Left ventricle myocardium inferior (tissue), 1 donor: ENCODE data around the gene KLHL40. TPM values are rescaled to one million over a fixed set of nuclear protein-coding genes. Genes with fewer than 3 reads are reported as not detected.
A peak's percentile ranks its signal among the peaks of the same experiment; 100 is the strongest.

Experiments used
- DNase-seq: peaks from one replicate; pipeline ENCODE4 v3.0.0-alpha.2; 2020
- H3K27ac ChIP-seq: fragments of 200-600 bp; replicated peaks from 2 replicates; pipeline ENCODE4 v1.8.0; 2021
- H3K27me3 ChIP-seq: fragments of 200-600 bp; 2 replicates; pipeline ENCODE4 v1.8.0; 2021; ENCODE audit warnings: low read depth
- H3K36me3 ChIP-seq: fragments of 200-600 bp; 2 replicates; pipeline ENCODE4 v1.8.0; 2021
- H3K4me1 ChIP-seq: fragments of 200-600 bp; 2 replicates; pipeline ENCODE4 v1.8.0; 2021
- H3K4me3 ChIP-seq: fragments of 200-600 bp; 2 replicates; pipeline ENCODE4 v1.8.0; 2021; ENCODE audit warnings: mild to moderate bottlenecking, moderate library complexity
- H3K9me3 ChIP-seq: fragments of 200-600 bp; replicated peaks from 2 replicates; pipeline ENCODE4 v1.8.0; 2021
- intact Hi-C: fragments of 100-400 bp; cut with micrococcal nuclease; formaldehyde crosslinking; loops from one replicate; pipeline ENCODE4 v1.11.0; 2022
- total RNA-seq: library from RNA; stranded (reverse); fragmentation: NEBNext Ultra II Directional; extraction: Animal tissue kit (Norgen Biotek cat#: 25700); gene quantifications from one replicate; pipeline ENCODE4 v1.2.1, GENCODE V29; 2021
- TF ChIP-seq, protein P1 (sequence below): fragments of 200-600 bp; IDR thresholded peaks from 2 replicates; pipeline ENCODE4 v1.8.0; 2021; ENCODE audit warnings: antibody characterized with exemption, mild to moderate bottlenecking, borderline replicate concordance
- donor health status: DM: no; HTN: yes; CAD: no; lungs with severe emphysema.

The KLHL40 gene
- total RNA-seq, 1 donor from 2014 or later: 0.22 TPM

DNA sequence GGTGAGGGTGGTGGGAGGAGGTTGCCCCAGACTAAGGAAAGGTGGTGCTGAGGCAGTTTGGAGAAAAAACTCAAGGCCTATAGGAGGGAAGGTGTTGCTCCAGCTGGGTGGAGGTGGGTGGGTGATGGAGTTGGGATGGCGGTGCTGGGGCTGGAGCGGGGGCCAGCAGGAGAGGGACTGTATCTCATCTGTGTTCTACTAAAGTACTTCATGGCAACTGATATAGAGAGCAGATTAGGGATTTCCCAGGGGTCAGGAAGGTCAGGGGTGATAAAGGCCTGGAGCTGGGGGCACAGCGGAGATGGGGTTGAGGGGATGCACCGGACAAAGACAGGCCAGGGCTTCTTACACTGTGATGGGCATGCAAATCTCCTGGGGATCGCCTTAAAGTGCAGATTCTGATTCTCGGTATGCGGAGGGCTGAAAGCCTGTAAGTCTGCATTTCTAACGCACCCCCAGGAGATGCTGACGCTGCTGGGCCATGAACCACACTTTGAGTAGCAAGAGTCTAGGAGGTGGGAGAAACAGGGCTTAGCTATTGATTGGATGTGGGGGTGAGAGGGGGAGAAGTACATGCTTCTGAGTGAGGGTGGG is 4.2 kb downstream of the KLHL40 start:
- peaks cover 23% of the 10 kb centered on the region for H3K27me3 ChIP-seq
- intact Hi-C loops: no loop called here
- H3K36me3 ChIP-seq: no peaks in the 10 kb centered on the region
- peaks cover 20% of the 10 kb centered on the region for H3K4me1 ChIP-seq
- no peak overlapping the region for H3K4me3 ChIP-seq
- no peak overlapping the region for H3K27ac ChIP-seq
- H3K9me3 ChIP-seq: no peaks in the 10 kb centered on the region
- DNase-seq: peak; percentile 3
- TF ChIP-seq, protein P1, sequence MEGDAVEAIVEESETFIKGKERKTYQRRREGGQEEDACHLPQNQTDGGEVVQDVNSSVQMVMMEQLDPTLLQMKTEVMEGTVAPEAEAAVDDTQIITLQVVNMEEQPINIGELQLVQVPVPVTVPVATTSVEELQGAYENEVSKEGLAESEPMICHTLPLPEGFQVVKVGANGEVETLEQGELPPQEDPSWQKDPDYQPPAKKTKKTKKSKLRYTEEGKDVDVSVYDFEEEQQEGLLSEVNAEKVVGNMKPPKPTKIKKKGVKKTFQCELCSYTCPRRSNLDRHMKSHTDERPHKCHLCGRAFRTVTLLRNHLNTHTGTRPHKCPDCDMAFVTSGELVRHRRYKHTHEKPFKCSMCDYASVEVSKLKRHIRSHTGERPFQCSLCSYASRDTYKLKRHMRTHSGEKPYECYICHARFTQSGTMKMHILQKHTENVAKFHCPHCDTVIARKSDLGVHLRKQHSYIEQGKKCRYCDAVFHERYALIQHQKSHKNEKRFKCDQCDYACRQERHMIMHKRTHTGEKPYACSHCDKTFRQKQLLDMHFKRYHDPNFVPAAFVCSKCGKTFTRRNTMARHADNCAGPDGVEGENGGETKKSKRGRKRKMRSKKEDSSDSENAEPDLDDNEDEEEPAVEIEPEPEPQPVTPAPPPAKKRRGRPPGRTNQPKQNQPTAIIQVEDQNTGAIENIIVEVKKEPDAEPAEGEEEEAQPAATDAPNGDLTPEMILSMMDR: no peak

DNA sequence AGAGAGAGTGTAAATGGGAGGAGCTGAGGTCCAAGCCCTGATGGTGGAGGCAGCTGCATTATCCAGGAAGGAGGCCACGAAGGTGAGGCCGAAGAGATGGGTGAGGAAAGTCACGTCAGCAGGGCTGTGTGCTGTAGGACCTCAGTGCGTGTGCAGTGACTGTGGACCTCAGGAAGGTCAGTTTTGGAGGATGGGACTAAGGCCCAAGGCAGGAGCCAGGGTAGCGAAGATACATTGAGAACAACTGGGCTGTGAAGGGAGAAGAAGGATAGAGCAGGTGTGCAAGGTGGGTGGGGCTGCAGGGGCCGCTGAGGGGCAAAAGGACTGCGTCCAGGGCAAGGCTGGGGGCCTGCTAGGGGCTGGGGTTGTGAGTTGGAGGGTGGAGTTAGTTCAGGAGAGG is 4.9 kb downstream of the KLHL40 start:
- H3K4me1 ChIP-seq: peaks cover 14% of the 10 kb centered on the region
- DNase-seq: peak; percentile 2
- H3K27ac ChIP-seq: no peak overlapping the region
- no peaks in the 10 kb centered on the region for H3K36me3 ChIP-seq
- no peak overlapping the region for H3K4me3 ChIP-seq
- no peaks in the 10 kb centered on the region for H3K9me3 ChIP-seq
- TF ChIP-seq, protein P1: no peak
- intact Hi-C loops: no loop called here
- H3K27me3 ChIP-seq: peaks cover 18% of the 10 kb centered on the region

DNA sequence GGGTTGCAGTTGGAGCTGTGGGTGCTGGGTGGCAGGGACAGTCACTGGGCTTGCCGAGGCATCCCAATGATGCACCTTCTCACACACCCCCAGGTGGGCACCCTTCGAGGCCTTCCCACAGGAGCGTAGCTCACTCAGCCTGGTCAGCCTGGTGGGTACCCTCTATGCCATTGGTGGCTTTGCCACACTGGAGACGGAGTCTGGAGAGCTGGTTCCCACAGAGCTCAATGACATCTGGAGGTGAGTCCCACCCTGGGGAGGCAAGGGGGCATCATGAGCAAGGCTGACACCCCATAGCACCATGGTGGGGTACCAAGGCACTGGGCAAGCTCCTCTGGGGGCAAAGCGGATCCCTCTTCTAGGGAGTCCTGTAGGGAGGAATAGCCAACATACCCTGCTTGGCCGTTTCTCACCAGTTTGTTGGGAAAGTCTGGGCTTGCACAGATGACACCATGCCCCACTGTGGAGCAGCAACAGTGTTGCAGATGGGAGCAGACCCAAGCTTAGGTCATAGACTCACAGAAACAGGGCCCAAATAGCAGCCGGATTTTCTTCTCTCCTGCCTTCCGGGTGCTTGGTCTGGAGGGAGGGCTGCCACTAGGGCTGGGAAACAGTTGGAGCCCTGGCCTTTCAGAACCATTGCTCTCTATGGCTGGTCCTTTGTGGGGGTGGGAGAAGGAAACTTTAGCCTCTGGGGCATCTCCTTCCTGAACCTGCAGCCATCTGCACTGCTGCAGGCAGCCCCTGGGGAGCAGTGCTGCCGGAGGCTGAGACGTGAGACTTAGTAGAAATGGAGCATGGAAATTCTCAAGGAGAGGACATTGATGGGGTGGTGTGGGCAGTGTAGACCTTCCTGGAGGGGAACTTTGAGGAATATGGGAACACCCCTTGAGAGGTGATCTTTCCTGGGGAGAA is 5.7 kb downstream of the KLHL40 start:
- H3K4me3 ChIP-seq: no peak overlapping the region
- DNase-seq: peak; percentile 6
- peaks cover 5% of the 10 kb centered on the region for H3K4me1 ChIP-seq
- peak overlapping the region; percentile 16 for H3K27ac ChIP-seq
- intact Hi-C loops: no loop called here
- TF ChIP-seq, protein P1: no peak
- no peaks in the 10 kb centered on the region for H3K36me3 ChIP-seq
- H3K27me3 ChIP-seq: peaks cover 9% of the 10 kb centered on the region
- H3K9me3 ChIP-seq: no peaks in the 10 kb centered on the region

DNA sequence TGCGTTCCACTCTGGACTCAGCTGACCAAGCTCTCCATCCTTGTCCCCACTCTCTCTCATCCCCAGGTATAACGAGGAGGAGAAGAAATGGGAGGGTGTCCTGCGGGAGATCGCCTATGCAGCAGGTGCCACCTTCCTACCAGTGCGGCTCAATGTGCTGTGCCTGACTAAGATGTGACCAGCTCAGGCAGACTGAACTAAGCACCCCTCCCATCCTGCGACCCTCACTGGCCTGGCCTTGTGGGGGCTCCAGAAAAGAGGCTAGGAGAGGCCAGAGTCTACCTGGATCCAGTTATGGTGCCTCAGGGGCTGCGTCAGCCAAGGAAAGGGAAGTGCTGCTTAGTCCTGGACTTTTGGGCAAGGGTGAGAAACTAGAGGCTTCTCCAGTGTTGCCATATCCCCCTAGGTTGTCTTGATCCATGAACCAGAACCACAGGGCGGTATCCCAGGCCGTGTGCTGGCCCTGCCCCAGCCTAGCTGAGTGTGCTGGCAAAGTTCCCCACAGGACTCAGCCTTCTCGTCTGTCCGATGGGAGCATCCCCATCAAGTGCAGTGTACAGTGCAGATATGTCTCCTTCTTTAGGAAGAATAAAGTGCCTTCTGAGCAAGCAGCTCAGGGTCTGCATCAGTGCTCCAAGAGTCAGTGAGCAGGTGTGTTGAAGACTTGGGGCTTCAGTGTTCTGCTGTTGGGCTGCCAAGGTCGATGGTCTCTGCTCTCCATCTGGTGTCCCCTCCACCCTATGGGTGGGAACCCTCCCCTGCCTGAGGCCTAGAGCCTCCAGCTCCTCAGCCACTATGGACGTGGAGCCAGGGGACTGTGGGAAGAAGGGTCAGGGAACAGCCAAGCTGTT is 6.7 kb downstream of the KLHL40 start:
- H3K9me3 ChIP-seq: no peaks in the 10 kb centered on the region
- peak overlapping the region; percentile 23 for H3K27ac ChIP-seq
- peaks cover 12% of the 10 kb centered on the region for H3K4me1 ChIP-seq
- H3K36me3 ChIP-seq: no peaks in the 10 kb centered on the region
- no peaks in the 10 kb centered on the region for H3K27me3 ChIP-seq
- no peak overlapping the region for H3K4me3 ChIP-seq
- intact Hi-C loops: no loop called here
- DNase-seq: peak; percentile 9
- TF ChIP-seq, protein P1: no peak
